ENCODE data around the gene CPLX1. TPM values are rescaled to one million over a fixed set of nuclear protein-coding genes. Genes with fewer than 3 reads are reported as not detected.
"Not testable (repeated sequence)": the region's sequence is repeated elsewhere in the genome, so short reads cannot be mapped to it uniquely, and the experiment has no call there.

Gene CPLX1
- total RNA-seq, 6 experiments from 2014 or later = 0.12 to 0.32 (median 0.20) TPM; not detected in 1

DNA sequence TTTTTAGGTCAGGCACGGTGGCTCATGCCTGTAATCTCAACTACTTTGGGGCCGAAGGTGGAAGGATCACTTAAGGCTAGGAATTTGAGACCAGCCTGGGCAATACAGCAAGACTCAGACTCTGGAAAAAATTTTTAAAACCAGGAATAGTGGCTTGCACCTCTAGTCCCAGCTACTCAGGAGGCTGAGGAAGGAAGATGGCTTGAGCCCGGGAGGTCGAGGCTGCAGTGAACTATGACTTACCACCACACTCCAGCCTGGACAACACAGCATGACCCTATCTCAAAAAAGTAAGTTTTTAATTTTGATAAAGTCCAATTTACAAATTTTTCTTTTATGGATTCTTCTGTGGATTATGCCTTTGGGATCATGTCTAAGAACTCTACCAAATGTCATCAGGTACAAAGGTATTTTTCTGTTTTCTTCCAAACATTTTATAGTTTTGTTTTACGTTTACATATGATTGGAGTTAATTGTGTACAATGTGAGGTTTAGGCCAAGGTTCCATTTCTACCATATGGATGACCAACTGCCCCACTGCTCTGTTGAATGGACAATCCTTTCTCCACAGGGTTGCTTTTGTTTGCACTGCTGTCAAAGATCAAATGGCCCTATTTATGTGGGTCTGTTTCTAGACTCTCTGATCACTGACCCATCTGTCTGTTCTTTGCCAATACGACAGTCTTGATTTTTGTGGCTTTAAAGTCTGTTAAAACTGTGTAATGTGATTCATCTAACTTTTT, 48.2 kb downstream of the CPLX1 start:
- Mint-ChIP-seq H3K4me3 (no peak overlapping the region), H3K36me3 (ENCODE audit: low read depth) (peaks cover 59% of the 10 kb centered on the region), H3K27me3 (ENCODE audit: insufficient read depth) (peaks cover 16% of the 10 kb centered on the region), H3K9me3 (peaks cover 15% of the 10 kb centered on the region), H3K4me1 (ENCODE audit: low read depth) (peaks cover 35% of the 10 kb centered on the region), H3K27ac (no peak overlapping the region)
- DNase-seq = no peak
- TF ChIP-seq, protein P1, sequence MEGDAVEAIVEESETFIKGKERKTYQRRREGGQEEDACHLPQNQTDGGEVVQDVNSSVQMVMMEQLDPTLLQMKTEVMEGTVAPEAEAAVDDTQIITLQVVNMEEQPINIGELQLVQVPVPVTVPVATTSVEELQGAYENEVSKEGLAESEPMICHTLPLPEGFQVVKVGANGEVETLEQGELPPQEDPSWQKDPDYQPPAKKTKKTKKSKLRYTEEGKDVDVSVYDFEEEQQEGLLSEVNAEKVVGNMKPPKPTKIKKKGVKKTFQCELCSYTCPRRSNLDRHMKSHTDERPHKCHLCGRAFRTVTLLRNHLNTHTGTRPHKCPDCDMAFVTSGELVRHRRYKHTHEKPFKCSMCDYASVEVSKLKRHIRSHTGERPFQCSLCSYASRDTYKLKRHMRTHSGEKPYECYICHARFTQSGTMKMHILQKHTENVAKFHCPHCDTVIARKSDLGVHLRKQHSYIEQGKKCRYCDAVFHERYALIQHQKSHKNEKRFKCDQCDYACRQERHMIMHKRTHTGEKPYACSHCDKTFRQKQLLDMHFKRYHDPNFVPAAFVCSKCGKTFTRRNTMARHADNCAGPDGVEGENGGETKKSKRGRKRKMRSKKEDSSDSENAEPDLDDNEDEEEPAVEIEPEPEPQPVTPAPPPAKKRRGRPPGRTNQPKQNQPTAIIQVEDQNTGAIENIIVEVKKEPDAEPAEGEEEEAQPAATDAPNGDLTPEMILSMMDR (IDR thresholded peaks at IDR 0.05) = no peak

DNA sequence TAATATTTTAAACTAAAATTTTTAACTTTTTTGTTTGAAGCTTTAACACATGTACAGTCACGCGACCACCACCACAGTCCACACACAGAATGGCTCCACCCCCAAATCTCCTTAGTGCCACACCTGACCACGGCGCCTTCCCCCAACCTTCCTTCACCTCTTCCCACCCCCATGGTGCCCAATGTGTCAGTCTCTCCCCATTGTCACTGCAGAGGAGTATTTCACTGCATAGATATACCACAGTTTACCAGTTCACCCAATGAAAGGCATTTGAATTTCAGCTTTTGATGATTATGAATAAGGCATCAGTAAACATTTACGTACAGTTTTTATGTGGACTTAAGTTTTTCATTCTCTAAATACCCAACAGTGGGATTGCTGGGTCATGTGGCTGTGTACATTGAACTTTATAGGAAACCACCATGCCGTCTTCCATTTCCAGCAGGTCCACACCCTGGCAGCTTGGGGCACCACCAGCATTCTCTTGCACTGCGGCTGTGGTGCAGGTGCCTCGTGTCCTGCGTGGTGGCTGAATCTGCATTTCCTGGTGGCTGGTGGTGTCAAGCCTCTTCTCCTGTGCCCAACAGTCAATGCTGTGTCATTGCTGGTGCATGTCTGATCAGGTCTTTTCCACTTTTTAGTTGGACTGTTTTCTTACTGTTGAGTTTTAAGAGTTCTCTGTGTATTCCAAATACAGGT, 49.0 kb downstream of the CPLX1 start:
- TF ChIP-seq, protein P1 (IDR thresholded peaks at IDR 0.05) = no peak
- Mint-ChIP-seq H3K36me3 (ENCODE audit: low read depth) (peaks cover 63% of the 10 kb centered on the region), H3K9me3 (peaks cover 15% of the 10 kb centered on the region), H3K4me3 (no peak overlapping the region), H3K27me3 (ENCODE audit: insufficient read depth) (peaks cover 15% of the 10 kb centered on the region), H3K27ac (no peak overlapping the region), H3K4me1 (ENCODE audit: low read depth) (peaks cover 28% of the 10 kb centered on the region)
- no peak for DNase-seq

DNA sequence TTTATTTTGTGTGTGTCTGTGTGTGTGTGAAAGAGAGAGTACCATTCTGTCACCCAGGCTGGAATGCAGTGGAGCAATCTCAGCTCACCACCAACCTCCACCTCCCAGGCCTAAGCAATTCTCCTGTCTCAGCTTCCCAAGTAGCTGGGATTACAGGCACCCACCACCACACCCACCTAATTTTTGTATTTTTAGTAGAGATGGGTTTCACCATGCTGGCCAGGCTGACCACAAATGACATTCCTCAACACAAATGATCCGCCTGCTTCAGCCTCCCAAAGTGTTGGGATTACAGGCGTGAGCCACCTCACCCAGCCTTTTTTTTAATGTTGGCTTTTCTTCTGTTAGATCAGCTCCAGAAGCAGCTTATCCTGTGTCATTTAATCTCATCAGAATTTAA, 50.4 kb downstream of the CPLX1 start:
- not testable (repeated sequence) for H3K27ac Mint-ChIP-seq, DNase-seq, H3K4me3 Mint-ChIP-seq
- peaks cover 65% of the 10 kb centered on the region for H3K36me3 Mint-ChIP-seq (ENCODE audit: low read depth)
- H3K27me3 Mint-ChIP-seq (ENCODE audit: insufficient read depth) = peaks cover 12% of the 10 kb centered on the region
- peaks cover 25% of the 10 kb centered on the region for H3K4me1 Mint-ChIP-seq (ENCODE audit: low read depth)
- H3K9me3 Mint-ChIP-seq = peaks cover 15% of the 10 kb centered on the region

DNA sequence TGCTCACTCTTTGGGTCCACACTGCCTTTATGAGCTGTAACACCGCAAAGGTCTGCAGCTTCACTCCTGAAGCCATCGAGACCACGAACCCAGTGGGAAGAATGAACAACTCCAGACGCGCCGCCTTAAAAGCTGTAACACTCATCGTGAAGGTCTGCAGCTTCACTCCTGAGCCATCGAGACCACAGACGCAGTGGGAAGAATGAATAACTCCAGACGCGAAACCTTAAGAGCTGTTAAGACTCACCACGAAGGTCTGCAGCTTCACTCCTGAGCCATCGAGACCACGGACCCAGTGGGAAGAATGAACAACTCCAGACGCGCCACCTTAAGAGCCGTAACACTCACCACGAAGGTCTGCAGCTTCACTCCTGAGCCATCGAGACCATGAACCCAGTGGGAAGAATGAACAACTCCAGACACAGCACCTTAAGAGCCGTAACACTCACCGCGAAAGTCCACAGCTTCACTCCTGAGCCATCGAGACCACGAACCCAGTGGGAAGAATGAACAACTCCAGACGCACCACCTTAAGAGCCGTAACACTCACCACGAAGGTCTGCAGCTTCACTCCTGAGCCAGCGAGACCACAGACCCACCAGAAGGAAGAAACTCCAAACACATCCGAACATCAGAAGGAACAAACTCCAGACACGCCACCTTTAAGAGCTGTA, 51.4 kb downstream of the CPLX1 start:
- H3K36me3 Mint-ChIP-seq (ENCODE audit: low read depth) = peaks cover 65% of the 10 kb centered on the region
- H3K27ac Mint-ChIP-seq; H3K27me3 Mint-ChIP-seq (ENCODE audit: insufficient read depth); H3K4me3 Mint-ChIP-seq; DNase-seq: not testable (repeated sequence)
- H3K4me1 Mint-ChIP-seq (ENCODE audit: low read depth) = peaks cover 16% of the 10 kb centered on the region
- H3K9me3 Mint-ChIP-seq = peaks cover 15% of the 10 kb centered on the region

DNA sequence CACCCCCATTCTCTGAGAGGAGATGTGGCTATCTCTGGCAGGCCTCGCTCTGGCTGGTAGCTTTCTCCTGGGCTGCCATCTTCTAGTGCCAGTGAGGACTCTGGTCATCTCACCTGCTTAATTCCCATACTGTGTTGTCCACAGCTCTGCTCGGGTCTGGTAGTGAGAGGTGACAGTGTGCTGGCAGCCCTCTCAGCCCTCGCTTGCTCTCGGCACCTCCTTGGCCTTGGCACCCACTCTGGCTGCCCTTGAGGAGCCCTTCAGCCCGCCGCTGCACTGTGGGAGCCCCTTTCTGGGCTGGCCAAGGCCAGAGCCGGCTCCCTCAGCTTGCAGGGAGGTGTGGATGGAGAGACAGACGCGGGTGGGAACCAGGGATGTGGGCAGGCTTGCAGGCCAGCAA, 52.7 kb downstream of the CPLX1 start:
- H3K9me3 Mint-ChIP-seq = peaks cover 15% of the 10 kb centered on the region
- no peak overlapping the region for H3K27ac Mint-ChIP-seq
- peaks cover 64% of the 10 kb centered on the region for H3K36me3 Mint-ChIP-seq (ENCODE audit: low read depth)
- no peak overlapping the region for H3K4me3 Mint-ChIP-seq
- TF ChIP-seq, protein P1 (IDR thresholded peaks at IDR 0.05) = no peak
- DNase-seq = no peak
- peaks cover 15% of the 10 kb centered on the region for H3K4me1 Mint-ChIP-seq (ENCODE audit: low read depth)
- peaks cover 10% of the 10 kb centered on the region; the same call in 1 of the 2 replicates for H3K27me3 Mint-ChIP-seq (ENCODE audit: insufficient read depth)

DNA sequence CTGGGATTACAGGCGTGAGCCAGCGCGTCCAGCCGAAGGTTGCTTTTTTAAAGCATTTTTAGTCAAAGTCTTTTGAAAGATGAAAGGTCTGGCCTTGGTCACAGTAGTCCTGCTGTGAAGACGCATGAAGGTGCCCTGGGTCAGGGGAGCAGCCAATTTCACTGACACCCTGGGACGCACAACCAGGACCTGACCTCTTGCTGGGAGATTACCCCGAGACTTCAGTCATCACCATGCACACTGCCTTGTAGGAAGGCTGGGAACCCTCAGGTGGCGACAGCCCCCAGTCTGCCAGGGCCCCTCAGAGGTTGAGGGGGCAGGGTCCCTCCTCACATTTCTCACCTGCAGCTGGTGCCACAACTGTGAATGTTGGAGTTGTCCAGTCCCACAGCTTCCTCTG, 53.2 kb downstream of the CPLX1 start:
- peaks cover 15% of the 10 kb centered on the region for H3K4me1 Mint-ChIP-seq (ENCODE audit: low read depth)
- no peak for DNase-seq
- H3K27me3 Mint-ChIP-seq (ENCODE audit: insufficient read depth) = peaks cover 10% of the 10 kb centered on the region; the same call in 1 of the 2 replicates
- H3K9me3 Mint-ChIP-seq = peaks cover 15% of the 10 kb centered on the region
- H3K4me3 Mint-ChIP-seq = no peak overlapping the region
- no peak overlapping the region for H3K27ac Mint-ChIP-seq
- H3K36me3 Mint-ChIP-seq (ENCODE audit: low read depth) = peaks cover 64% of the 10 kb centered on the region
- TF ChIP-seq, protein P1 (IDR thresholded peaks at IDR 0.05) = no peak

Data from HFFc6 (cell line).